Stomach (tissue), 9 donors: ENCODE measurements around the gene PRR11. TPM values are rescaled to one million over a fixed set of nuclear protein-coding genes. Genes with fewer than 3 reads are reported as not detected.

Experiments
- DNase-seq, 2 donors: peaks; one replicate each; pipeline versions ENCODE4 v3.0.0 to v3.0.0-alpha.2; 2013 to 2019
- H3K27ac ChIP-seq, 5 donors: fragments of 200-600 bp in 4 of 5; sonication (generic) in 4 of 5; one replicate each; pipeline ENCODE4 v1.5.1; 2013 to 2019; ENCODE audit warnings: mild to moderate bottlenecking in 1 of 5, moderate library complexity in 1 of 5
- H3K27me3 ChIP-seq, 3 donors: fragments of 200-600 bp; sonication (generic); one replicate each; pipeline ENCODE4 v1.5.1; 2017 to 2019; ENCODE audit warnings: mixed run types in 1 of 3
- H3K36me3 ChIP-seq, 4 donors: fragments of 200-600 bp; sonication (generic); 1 replicate in 3 of 4; 2 replicates in 1 of 4; pipeline ENCODE4 v1.5.1; 2016 to 2019
- H3K4me1 ChIP-seq, 4 donors: fragments of 200-600 bp; sonication (generic); one replicate each; pipeline ENCODE4 v1.5.1; 2016 to 2019
- H3K4me3 ChIP-seq, 4 donors: fragments of 200-600 bp; sonication (generic) in 3 of 4; one replicate each; pipeline ENCODE4 v1.5.1; 2016 to 2019; ENCODE audit warnings: mild to moderate bottlenecking in 1 of 4
- H3K9me3 ChIP-seq, 4 donors: fragments of 200-600 bp; sonication (generic); one replicate each; pipeline ENCODE4 v1.5.1; 2016 to 2019
- EP300 ChIP-seq: sonication (generic); formaldehyde crosslinking; IDR thresholded peaks from one replicate; pipeline ENCODE4 v1.6.1; 2017; ENCODE audit warnings: antibody characterized with exemption
- POLR2A ChIP-seq, 4 donors: fragments of 450-650 bp; IDR thresholded peaks; one replicate each; pipeline ENCODE4 v1.6.1; 2016; ENCODE audit warnings: antibody characterized with exemption in 4 of 4, control low read depth in 2 of 4, mild to moderate bottlenecking in 1 of 4, moderate library complexity in 1 of 4
- POLR2AphosphoS5 ChIP-seq, 3 donors: sonication (generic); formaldehyde crosslinking; IDR thresholded peaks; one replicate each; pipeline ENCODE4 v1.6.1; 2016; ENCODE audit warnings: antibody characterized with exemption in 3 of 3
- WGBS, 5 donors: extraction: QIAGEN DNeasy Blood & Tissue Kit in 3 of 5; methylation state at CpG; one replicate each; pipeline versions ENCODE4 v1.1.5 to v1.1.7; 2013 to 2018; 5-methylcytosine and 5-hydroxymethylcytosine counted together
- intact Hi-C: fragments of 100-400 bp; cut with DNase I; formaldehyde crosslinking; loops from one replicate; pipeline ENCODE4 v1.15.1; 2023; ENCODE audit warnings: low total_unique reads
- polyA plus RNA-seq, 3 donors: library from polyadenylated mRNA; stranded (reverse); fragments of 200-250 nt; gene quantifications; one replicate each; pipeline ENCODE4 v1.2.3, GENCODE V29; 2013
- total RNA-seq, 5 donors: library from RNA; depleted of rRNA; stranded (reverse); fragments of >200 nt; gene quantifications; one replicate each; pipeline versions ENCODE4 v1.1.0 to v1.2.3, GENCODE V29; 2014 to 2016
- TF ChIP-seq, protein P1 (sequence below), 7 experiments: fragments of 450-650 bp in 4 of 7; fragments of 200-600 bp in 3 of 7; sonication (generic) in 3 of 7; IDR thresholded peaks; one replicate each; pipeline ENCODE4 v1.5.1; 2016 to 2019; ENCODE audit warnings: antibody characterized with exemption in 7 of 7, control low read depth in 2 of 7, mild to moderate bottlenecking in 1 of 7
- donor health status: healthy with polysubstance abuse.
- donor health status: Bipolar disorder and iron deficiency.
- donor health status: healthy.

The PRR11 gene
- total and polyA plus RNA-seq, 8 donors = 0.45 to 6.4 (median 1.7) TPM; not detected in 1

DNA sequence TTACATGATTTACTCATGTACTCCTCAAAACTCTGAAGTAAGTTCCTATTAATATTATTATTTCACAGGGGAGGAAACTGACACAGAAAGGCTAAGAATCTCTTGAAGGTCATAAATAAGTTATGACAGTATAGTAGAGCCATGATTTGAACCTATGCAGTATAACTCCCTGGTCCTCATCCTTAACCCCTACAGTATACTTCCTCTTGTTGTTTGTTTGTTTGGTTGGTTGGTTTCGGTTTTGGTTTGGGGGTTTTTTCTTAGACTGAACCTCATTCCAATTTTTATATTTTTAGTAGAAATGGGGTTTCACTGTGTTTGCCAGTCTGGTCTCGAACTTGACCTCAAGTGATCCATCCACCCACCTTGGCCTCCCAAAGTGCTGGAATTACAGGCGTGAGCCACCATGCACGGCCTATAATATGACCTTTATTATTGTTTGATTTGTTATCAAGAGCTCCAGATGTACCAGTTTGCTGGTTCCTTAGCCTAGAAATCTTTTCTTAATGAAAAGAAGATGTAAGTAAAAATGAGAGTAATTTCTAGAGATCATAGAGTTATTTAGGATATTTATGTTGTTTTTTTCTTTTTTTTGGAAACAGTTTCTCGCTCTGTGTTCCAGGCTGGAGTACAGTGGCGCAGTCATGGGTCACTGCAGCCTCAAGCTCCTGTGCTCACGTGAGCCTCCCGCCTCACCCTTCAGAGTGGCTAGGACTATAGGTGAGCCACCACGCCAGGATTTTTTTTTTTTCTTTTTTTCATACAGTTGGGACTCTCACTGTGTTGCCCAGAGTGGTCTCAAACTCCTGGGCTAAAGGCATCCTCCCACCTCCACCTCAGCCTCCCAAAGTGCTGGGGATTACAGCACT lies 4.8 kb downstream of the PRR11 start:
- 84 to 91% (median 88%) methylated on average over 9 of the region's 9 CpGs for WGBS, 5 donors

GRCh38 chr17:59161477-59161876 lies 5.9 kb downstream of the PRR11 start:
- no peak overlapping the region for H3K27ac ChIP-seq
- intact Hi-C loops = no loop called here
- H3K9me3 ChIP-seq = no peaks in the 10 kb centered on the region
- TF ChIP-seq, protein P1, sequence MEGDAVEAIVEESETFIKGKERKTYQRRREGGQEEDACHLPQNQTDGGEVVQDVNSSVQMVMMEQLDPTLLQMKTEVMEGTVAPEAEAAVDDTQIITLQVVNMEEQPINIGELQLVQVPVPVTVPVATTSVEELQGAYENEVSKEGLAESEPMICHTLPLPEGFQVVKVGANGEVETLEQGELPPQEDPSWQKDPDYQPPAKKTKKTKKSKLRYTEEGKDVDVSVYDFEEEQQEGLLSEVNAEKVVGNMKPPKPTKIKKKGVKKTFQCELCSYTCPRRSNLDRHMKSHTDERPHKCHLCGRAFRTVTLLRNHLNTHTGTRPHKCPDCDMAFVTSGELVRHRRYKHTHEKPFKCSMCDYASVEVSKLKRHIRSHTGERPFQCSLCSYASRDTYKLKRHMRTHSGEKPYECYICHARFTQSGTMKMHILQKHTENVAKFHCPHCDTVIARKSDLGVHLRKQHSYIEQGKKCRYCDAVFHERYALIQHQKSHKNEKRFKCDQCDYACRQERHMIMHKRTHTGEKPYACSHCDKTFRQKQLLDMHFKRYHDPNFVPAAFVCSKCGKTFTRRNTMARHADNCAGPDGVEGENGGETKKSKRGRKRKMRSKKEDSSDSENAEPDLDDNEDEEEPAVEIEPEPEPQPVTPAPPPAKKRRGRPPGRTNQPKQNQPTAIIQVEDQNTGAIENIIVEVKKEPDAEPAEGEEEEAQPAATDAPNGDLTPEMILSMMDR (IDR thresholded peaks at IDR 0.05) = no peak
- TF ChIP-seq EP300 = no peak
- no peak for TF ChIP-seq POLR2A (IDR thresholded peaks at IDR 0.05)
- no peak for TF ChIP-seq POLR2AphosphoS5 (IDR thresholded peaks at IDR 0.05)
- H3K4me3 ChIP-seq = no peak overlapping the region
- DNase-seq = no peak
- H3K36me3 ChIP-seq = no peaks in the 10 kb centered on the region
- 93 to 100% (median 98%) methylated on average over 2 of the region's 2 CpGs for WGBS, 5 donors
- H3K27me3 ChIP-seq = no peaks in the 10 kb centered on the region
- H3K4me1 ChIP-seq = peaks cover 0 to 8% (median 0%) of the 10 kb centered on the region in 4 donors

More for the DNA sequence above, 4.8 kb downstream of the PRR11 start:
- Histone ChIP-seq H3K9me3 (no peaks in the 10 kb centered on the region), H3K4me3 (no peak overlapping the region), H3K36me3 (no peaks in the 10 kb centered on the region), H3K4me1 (peaks cover 0 to 15% (median 5%) of the 10 kb centered on the region in 4 donors), H3K27ac (no peak overlapping the region), H3K27me3 (no peaks in the 10 kb centered on the region)
- TF ChIP-seq, protein P1 (IDR thresholded peaks at IDR 0.05) = no peak
- TF ChIP-seq POLR2A (IDR thresholded peaks at IDR 0.05) = no peak
- TF ChIP-seq EP300 = no peak
- TF ChIP-seq POLR2AphosphoS5 (IDR thresholded peaks at IDR 0.05) = no peak
- no peak for DNase-seq
- intact Hi-C loops = no loop called here

GRCh38 chr17:59165933-59166342 lies 10.4 kb downstream of the PRR11 start:
- intact Hi-C loops = no loop called here
- Histone ChIP-seq H3K27ac (no peak overlapping the region), H3K4me1 (no peaks in the 10 kb centered on the region), H3K4me3 (no peak overlapping the region), H3K9me3 (no peaks in the 10 kb centered on the region), H3K36me3 (peaks cover 0 to 6% (median 0%) of the 10 kb centered on the region in 4 donors), H3K27me3 (no peaks in the 10 kb centered on the region)
- WGBS, 5 donors = 38 to 74% (median 46%) methylated on average over 2 of the region's 2 CpGs
- no peak for TF ChIP-seq EP300
- TF ChIP-seq POLR2AphosphoS5 (IDR thresholded peaks at IDR 0.05) = no peak
- TF ChIP-seq, protein P1 (IDR thresholded peaks at IDR 0.05) = peak in 4 of 7 experiments; percentile 14 to 56 (median 41)
- TF ChIP-seq POLR2A (IDR thresholded peaks at IDR 0.05) = no peak
- DNase-seq = peak; percentile 47 to 72

GRCh38 chr17:59167571-59168001 lies 12.0 kb downstream of the PRR11 start:
- no peaks in the 10 kb centered on the region for H3K27me3 ChIP-seq
- intact Hi-C loops = no loop called here
- WGBS, 5 donors = 68 to 75% (median 70%) methylated on average over 2 of the region's 2 CpGs
- H3K4me3 ChIP-seq = no peak overlapping the region
- no peaks in the 10 kb centered on the region for H3K4me1 ChIP-seq
- H3K36me3 ChIP-seq = peaks cover 0 to 6% (median 2%) of the 10 kb centered on the region in 4 donors
- TF ChIP-seq POLR2A (IDR thresholded peaks at IDR 0.05) (no peak), POLR2AphosphoS5 (IDR thresholded peaks at IDR 0.05) (no peak), EP300 (no peak)
- TF ChIP-seq, protein P1 (IDR thresholded peaks at IDR 0.05) = no peak
- no peaks in the 10 kb centered on the region for H3K9me3 ChIP-seq
- no peak overlapping the region for H3K27ac ChIP-seq
- no peak for DNase-seq
